ENCODE data around the gene MIGA2.

Gene MIGA2

DNA sequence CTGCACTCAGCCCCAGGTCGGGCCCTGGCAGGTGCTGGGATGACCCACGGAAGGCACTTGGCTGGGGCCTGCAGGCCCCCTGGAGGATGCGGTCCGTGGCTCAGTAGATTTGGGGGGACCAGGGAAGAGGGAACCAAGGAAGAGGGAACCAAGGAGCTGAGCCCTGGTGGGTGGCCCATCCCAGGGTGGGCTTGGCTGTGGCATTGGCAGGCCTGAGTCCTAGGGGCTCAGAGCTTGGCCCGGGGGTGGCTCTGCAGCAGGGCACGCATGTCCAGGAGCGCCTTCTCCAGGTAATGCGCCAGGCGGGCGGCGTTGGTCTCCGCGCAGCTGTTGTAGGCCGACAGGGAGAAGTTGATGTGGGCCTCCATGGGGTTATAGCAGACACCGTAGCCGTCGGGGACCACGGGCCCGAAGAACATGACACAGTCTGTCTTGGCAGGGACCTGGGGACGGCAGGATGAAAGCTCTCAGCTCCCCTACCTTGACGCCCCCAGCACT, 58.8 kb downstream of the MIGA2 start (continued):
- TF ChIP-seq ZNF513 (tag by site-specific recombination; IDR thresholded peaks at IDR 0.05) = no peak

DNA sequence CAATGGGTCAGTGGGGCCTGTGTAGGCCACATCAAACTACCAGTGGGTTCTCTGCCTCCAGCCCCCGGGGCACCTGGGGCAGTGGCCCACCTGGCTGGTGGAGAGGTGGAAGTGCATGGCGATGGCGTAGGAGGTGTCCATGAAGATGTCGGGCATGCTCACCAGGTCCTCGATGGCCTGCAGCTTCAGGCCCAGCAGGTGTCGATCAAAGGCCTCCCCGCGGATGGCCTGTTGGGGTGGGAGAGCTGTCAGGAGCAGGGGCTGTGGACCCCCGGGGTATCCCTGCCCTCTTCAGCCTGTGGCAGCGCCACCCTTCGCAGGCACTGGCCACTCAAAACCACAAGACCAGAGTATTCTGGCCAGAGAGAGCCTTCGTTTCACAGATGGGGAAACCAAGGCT, 59.5 kb downstream of the MIGA2 start:
- Histone ChIP-seq H3K4me1 (ENCODE audit: control insufficient read depth, insufficient read depth, low read length) (no peaks in the 10 kb centered on the region), H3K9me3 (ENCODE audit: control insufficient read depth, insufficient read depth, low read depth, low read length) (no peaks in the 10 kb centered on the region), H3K4me3 (ENCODE audit: low read depth, low read length) (no peak overlapping the region), H3K36me3 (ENCODE audit: control insufficient read depth in 2 of 2, insufficient read depth in 1 of 2, low read length in 2 of 2) (peaks cover 0 to 24% of the 10 kb centered on the region in 2 experiments; a peak in 2 of 3 replicates), H3K27ac (ENCODE audit: extremely low read depth, low read depth, low read length) (no peak overlapping the region)
- ChIA-PET POLR2A (interaction anchor here (0.8 to 2.8 kb wide), 5 partner anchors 8 to 22 kb away, joined by 3 to 13 read pairs (median 3); partner anchors contain the start of genes DOLPP1 and PTPA), CTCF (no interaction called here)
- TF ChIP-seq TRIM28 (IDR thresholded peaks at IDR 0.05; ENCODE audit: borderline replicate concordance, low read length) (no peak), REPIN1 (tag by site-specific recombination; IDR thresholded peaks at IDR 0.05; ENCODE audit: low read depth) (no peak), GLI2 (tag by site-specific recombination; IDR thresholded peaks at IDR 0.05; ENCODE audit: borderline replicate concordance, low read depth) (no peak), ZNF221 (tag by site-specific recombination; IDR thresholded peaks at IDR 0.05; ENCODE audit: borderline replicate concordance) (no peak), ZNF530 (tag by site-specific recombination; IDR thresholded peaks at IDR 0.05; ENCODE audit: low read depth) (no peak), ZNF692 (tag by site-specific recombination; IDR thresholded peaks at IDR 0.05) (no peak), KLF16 (tag by site-specific recombination; IDR thresholded peaks at IDR 0.05) (no peak), ZNF670 (tag by site-specific recombination; IDR thresholded peaks at IDR 0.05; ENCODE audit: low read depth) (no peak), ZBTB44 (tag by site-specific recombination; IDR thresholded peaks at IDR 0.05) (no peak), ZNF157 (tag by site-specific recombination; IDR thresholded peaks at IDR 0.05) (no peak)
- TF ChIP-seq, protein P1, sequence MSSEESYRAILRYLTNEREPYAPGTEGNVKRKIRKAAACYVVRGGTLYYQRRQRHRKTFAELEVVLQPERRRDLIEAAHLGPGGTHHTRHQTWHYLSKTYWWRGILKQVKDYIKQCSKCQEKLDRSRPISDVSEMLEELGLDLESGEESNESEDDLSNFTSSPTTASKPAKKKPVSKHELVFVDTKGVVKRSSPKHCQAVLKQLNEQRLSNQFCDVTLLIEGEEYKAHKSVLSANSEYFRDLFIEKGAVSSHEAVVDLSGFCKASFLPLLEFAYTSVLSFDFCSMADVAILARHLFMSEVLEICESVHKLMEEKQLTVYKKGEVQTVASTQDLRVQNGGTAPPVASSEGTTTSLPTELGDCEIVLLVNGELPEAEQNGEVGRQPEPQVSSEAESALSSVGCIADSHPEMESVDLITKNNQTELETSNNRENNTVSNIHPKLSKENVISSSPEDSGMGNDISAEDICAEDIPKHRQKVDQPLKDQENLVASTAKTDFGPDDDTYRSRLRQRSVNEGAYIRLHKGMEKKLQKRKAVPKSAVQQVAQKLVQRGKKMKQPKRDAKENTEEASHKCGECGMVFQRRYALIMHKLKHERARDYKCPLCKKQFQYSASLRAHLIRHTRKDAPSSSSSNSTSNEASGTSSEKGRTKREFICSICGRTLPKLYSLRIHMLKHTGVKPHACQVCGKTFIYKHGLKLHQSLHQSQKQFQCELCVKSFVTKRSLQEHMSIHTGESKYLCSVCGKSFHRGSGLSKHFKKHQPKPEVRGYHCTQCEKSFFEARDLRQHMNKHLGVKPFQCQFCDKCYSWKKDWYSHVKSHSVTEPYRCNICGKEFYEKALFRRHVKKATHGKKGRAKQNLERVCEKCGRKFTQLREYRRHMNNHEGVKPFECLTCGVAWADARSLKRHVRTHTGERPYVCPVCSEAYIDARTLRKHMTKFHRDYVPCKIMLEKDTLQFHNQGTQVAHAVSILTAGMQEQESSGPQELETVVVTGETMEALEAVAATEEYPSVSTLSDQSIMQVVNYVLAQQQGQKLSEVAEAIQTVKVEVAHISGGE (tag by site-specific recombination; conservative IDR thresholded peaks at IDR 0.05; ENCODE audit: low read depth) = no peak

DNA sequence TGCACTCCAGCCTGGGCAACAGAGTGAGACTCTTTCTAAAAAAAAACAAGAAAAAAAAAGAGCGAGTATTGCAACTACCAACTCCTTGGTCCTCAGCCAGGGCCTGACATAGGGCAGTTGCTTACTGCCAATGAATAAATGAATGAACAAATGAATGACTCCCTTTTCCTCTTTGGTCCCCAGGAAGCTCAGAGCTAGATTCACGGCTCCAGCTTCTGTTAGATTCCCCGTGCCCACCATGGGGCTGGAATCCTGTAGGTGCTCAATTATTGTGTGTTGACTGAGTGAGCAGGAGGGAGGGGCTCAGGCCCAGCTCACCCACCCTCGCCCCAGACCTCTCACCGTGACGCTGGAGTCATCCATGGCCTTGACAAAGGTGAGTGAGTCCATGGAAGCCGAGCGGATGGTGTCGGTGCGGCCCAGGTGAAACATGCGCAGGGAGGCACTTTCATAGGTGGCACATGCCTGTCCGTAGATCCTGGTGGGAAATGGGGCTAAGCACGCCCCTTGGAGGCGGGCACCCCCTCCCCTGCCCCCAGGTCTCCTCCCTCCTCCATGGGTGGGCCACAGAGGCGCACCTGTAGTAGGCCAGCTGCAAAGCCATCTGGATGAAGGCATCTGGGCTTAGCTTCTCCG, 61.4 kb downstream of the MIGA2 start:
- TF ChIP-seq ZNF610 (tag by site-specific recombination; IDR thresholded peaks at IDR 0.05; ENCODE audit: borderline replicate concordance) = no peak
- TF ChIP-seq ZNF24 (tag by site-specific recombination; IDR thresholded peaks at IDR 0.05) = peak; percentile 52; the same call in 1 of the 2 replicates
- POLR2A ChIA-PET = interaction anchor here (0.9 to 1.1 kb wide), 2 partner anchors 14 to 17 kb away, joined by 3 to 4 read pairs; partner anchors contain the start of gene DOLPP1
- CTCF ChIA-PET = interaction anchor here (0.5 to 1.9 kb wide), 3 partner anchors 12 to 41 kb away, joined by 3 to 6 read pairs (median 4); partner anchors contain the start of gene PTPA

More for the DNA sequence above, 61.4 kb downstream of the MIGA2 start:
- H3K4me3 ChIP-seq (ENCODE audit: low read depth, low read length) = no peak overlapping the region
- no peak overlapping the region for H3K27ac ChIP-seq (ENCODE audit: extremely low read depth, low read depth, low read length)
- H3K4me1 ChIP-seq (ENCODE audit: control insufficient read depth, insufficient read depth, low read length) = no peaks in the 10 kb centered on the region
- no peaks in the 10 kb centered on the region for H3K9me3 ChIP-seq (ENCODE audit: control insufficient read depth, insufficient read depth, low read depth, low read length)
- H3K36me3 ChIP-seq (ENCODE audit: control insufficient read depth in 2 of 2, insufficient read depth in 1 of 2, low read length in 2 of 2) = peaks cover 0 to 24% of the 10 kb centered on the region in 2 experiments; a peak in 1 of 3 replicates
